NCI-H460 (cell line): ENCODE results near the gene SLC25A51. TPM values are rescaled to one million over a fixed set of nuclear protein-coding genes. Genes with fewer than 3 reads are reported as not detected.
"Not testable (repeated sequence)": the region's sequence is repeated elsewhere in the genome, so short reads cannot be mapped to it uniquely, and the experiment has no call there.

ENCODE experiments used
- DNase-seq: peaks from one replicate; pipeline ENCODE4 v3.0.0-alpha.2; 2016; ENCODE audit warnings: low read depth; ENCODE audit errors: extremely low read depth
- total RNA-seq: library from RNA; depleted of rRNA; stranded (reverse); fragments of >200 nt; shearing (Covaris generic); gene quantifications from 2 replicates; pipeline ENCODE4 v1.2.3, GENCODE V29; 2014

The SLC25A51 gene
- total RNA-seq, 1 experiment from 2014 or later = 33.0 TPM

GRCh38 chr9:37908283-37908682, 4.4 kb upstream of the SLC25A51 start:
- DNase-seq = no peak

- no peak for DNase-seq
Measured at GRCh38 chr9:37906312-37907239, 2.6 kb upstream of the SLC25A51 start.

GRCh38 chr9:37905776-37906175, 1.8 kb upstream of the SLC25A51 start:
- no peak for DNase-seq

- no peak for DNase-seq
Measured at GRCh38 chr9:37905131-37905505, 1.2 kb upstream of the SLC25A51 start.

- no peak for DNase-seq
Measured at GRCh38 chr9:37904445-37905130, 661 bp upstream of the SLC25A51 start.

GRCh38 chr9:37902796-37903646, 906 bp downstream of the SLC25A51 start:
- DNase-seq = no peak

GRCh38 chr9:37902131-37902530, 1.8 kb downstream of the SLC25A51 start:
- no peak for DNase-seq

- DNase-seq = no peak
Measured at GRCh38 chr9:37899041-37899440, 4.9 kb downstream of the SLC25A51 start.

GRCh38 chr9:37897665-37898064, 6.3 kb downstream of the SLC25A51 start:
- DNase-seq = no peak

- no peak for DNase-seq
Measured at GRCh38 chr9:37892063-37892462, 11.9 kb downstream of the SLC25A51 start.

GRCh38 chr9:37891042-37891441, 12.9 kb downstream of the SLC25A51 start:
- not testable (repeated sequence) for DNase-seq

GRCh38 chr9:37889536-37889935, 14.4 kb downstream of the SLC25A51 start:
- DNase-seq = no peak

GRCh38 chr9:37887977-37888583, 15.8 kb downstream of the SLC25A51 start:
- DNase-seq = not testable (repeated sequence)

GRCh38 chr9:37880916-37881479, 22.9 kb downstream of the SLC25A51 start:
- no peak for DNase-seq

GRCh38 chr9:37876376-37876775, 27.6 kb downstream of the SLC25A51 start:
- no peak for DNase-seq

GRCh38 chr9:37873955-37874354, 30.0 kb downstream of the SLC25A51 start:
- no peak for DNase-seq

GRCh38 chr9:37870799-37871176, 33.1 kb downstream of the SLC25A51 start:
- DNase-seq = no peak

GRCh38 chr9:37870081-37870798, 33.7 kb downstream of the SLC25A51 start:
- DNase-seq = no peak

- DNase-seq = no peak
Measured at GRCh38 chr9:37862530-37862929, 41.4 kb downstream of the SLC25A51 start.

- no peak for DNase-seq
Measured at GRCh38 chr9:37859043-37859442, 44.9 kb downstream of the SLC25A51 start.
